Activated gamma-delta T cell (primary cell): ENCODE measurements around the gene TDRD3.

Source experiments
- DNase-seq: peaks from one replicate; lab custom pipeline; 2025; lab: John Stamatoyannopoulos, UW

Gene TDRD3

GRCh38 chr13:60454425-60454824 lies 57.4 kb downstream of the TDRD3 start:
- no peak for DNase-seq

- DNase-seq: no peak
Observed at GRCh38 chr13:60463787-60464186, 66.8 kb downstream of the TDRD3 start.

- no peak for DNase-seq
Observed at GRCh38 chr13:60467098-60467497, 70.1 kb downstream of the TDRD3 start.

GRCh38 chr13:60479273-60479672 lies 82.3 kb downstream of the TDRD3 start:
- no peak for DNase-seq

- DNase-seq: no peak
Observed at GRCh38 chr13:60482012-60482411, 85.0 kb downstream of the TDRD3 start.

- DNase-seq: no peak
Observed at GRCh38 chr13:60484865-60485264, 87.8 kb downstream of the TDRD3 start.

GRCh38 chr13:60491531-60491930 lies 94.5 kb downstream of the TDRD3 start:
- no peak for DNase-seq

GRCh38 chr13:60492187-60492586 lies 95.2 kb downstream of the TDRD3 start:
- DNase-seq: no peak

GRCh38 chr13:60494296-60494695 lies 97.3 kb downstream of the TDRD3 start:
- no peak for DNase-seq

- DNase-seq: no peak
Observed at GRCh38 chr13:60501236-60501635, 104.2 kb downstream of the TDRD3 start.

GRCh38 chr13:60509601-60510386 lies 112.8 kb downstream of the TDRD3 start:
- no peak for DNase-seq

- DNase-seq: no peak
Observed at GRCh38 chr13:60511637-60512036, 114.6 kb downstream of the TDRD3 start.

GRCh38 chr13:60514891-60515290 lies 117.9 kb downstream of the TDRD3 start:
- DNase-seq: no peak

GRCh38 chr13:60519496-60519895 lies 122.5 kb downstream of the TDRD3 start:
- no peak for DNase-seq

GRCh38 chr13:60520902-60521569 lies 124.0 kb downstream of the TDRD3 start:
- no peak for DNase-seq

- no peak for DNase-seq
Observed at GRCh38 chr13:60538566-60538965, 141.5 kb downstream of the TDRD3 start.

- no peak for DNase-seq
Observed at GRCh38 chr13:60540276-60540675, 143.3 kb downstream of the TDRD3 start.

- no peak for DNase-seq
Observed at GRCh38 chr13:60562096-60562780, 165.2 kb downstream of the TDRD3 start.

GRCh38 chr13:60571571-60571970 lies 174.6 kb downstream of the TDRD3 start:
- no peak for DNase-seq

GRCh38 chr13:60572003-60572798 lies 175.2 kb downstream of the TDRD3 start:
- no peak for DNase-seq

- DNase-seq: no peak
Observed at GRCh38 chr13:60572855-60573254, 175.8 kb downstream of the TDRD3 start.

- no peak for DNase-seq
Observed at GRCh38 chr13:60574735-60575134, 177.7 kb downstream of the TDRD3 start.
